Thoracic aorta (tissue), 2 donors: ENCODE measurements around the gene CALHM3. TPM values are rescaled to one million over a fixed set of nuclear protein-coding genes. Genes with fewer than 3 reads are reported as not detected.

Experiments used
- ATAC-seq: fragments of 150-250 bp; one replicate; pipeline ENCODE4 v1.8.0; 2017; ENCODE audit warnings: low read depth; ENCODE audit not compliant: insufficient number of reproducible peaks, low FRiP score
- DNase-seq: peaks from one replicate; pipeline ENCODE4 v3.0.0-alpha.2; 2020; ENCODE audit warnings: low spot score
- H3K27ac ChIP-seq, 2 donors: fragments of 200-600 bp; sonication (generic); 1 replicate in 1 of 2; 2 replicates in 1 of 2; pipeline ENCODE4 v1.5.1; 2016; ENCODE audit warnings: mild to moderate bottlenecking in 2 of 2, moderate library complexity in 2 of 2
- H3K27me3 ChIP-seq: fragments of 200-600 bp; sonication (generic); replicated peaks from 2 replicates; pipeline ENCODE4 v1.6.0; 2016; ENCODE audit warnings: mild to moderate bottlenecking; ENCODE audit not compliant: insufficient read depth
- H3K36me3 ChIP-seq: fragments of 200-600 bp; sonication (generic); one replicate; pipeline ENCODE4 v1.5.1; 2016
- H3K4me1 ChIP-seq, 2 donors: fragments of 200-600 bp; sonication (generic); 1 replicate in 1 of 2; 2 replicates in 1 of 2; pipeline versions ENCODE4 v1.5.1 to v1.6.0; 2016; ENCODE audit warnings: low read depth in 2 of 2, mild to moderate bottlenecking in 1 of 2; ENCODE audit not compliant: control insufficient read depth in 1 of 2
- H3K4me3 ChIP-seq: fragments of 200-600 bp; sonication (generic); 2 replicates; pipeline ENCODE4 v1.5.1; 2016; ENCODE audit warnings: mild to moderate bottlenecking
- H3K9me3 ChIP-seq: fragments of 200-600 bp; sonication (generic); 2 replicates; pipeline ENCODE4 v1.5.1; 2016
- CTCF ChIP-seq: fragments of 200-600 bp; sonication (generic); IDR thresholded peaks from one replicate; pipeline ENCODE4 v1.5.1; 2019; ENCODE audit warnings: antibody characterized with exemption
- total RNA-seq, 2 donors: library from RNA; depleted of rRNA; stranded (reverse); fragments of >200 nt; gene quantifications; one replicate each; pipeline versions ENCODE4 v1.1.0 to v1.2.3, GENCODE V29; 2016

The CALHM3 gene
- total RNA-seq, 2 donors from 2014 or later: not detected

- Histone ChIP-seq H3K4me3 (peak overlapping the region; percentile 91), H3K4me1 (peaks cover 46 to 53% of the 10 kb centered on the region in 2 donors), H3K36me3 (peaks cover 27% of the 10 kb centered on the region), H3K27me3 (no peaks in the 10 kb centered on the region), H3K9me3 (no peaks in the 10 kb centered on the region), H3K27ac (peak overlapping the region; percentile 93 to 96)
- no peak for TF ChIP-seq CTCF
- DNase-seq (peak; percentile 40), ATAC-seq (peak; percentile 48)
These were observed 27.8 kb downstream of the CALHM3 start for GRCh38 chr10:103451091-103451813.

- no peaks in the 10 kb centered on the region for H3K27me3 ChIP-seq
- no peak for ATAC-seq
- TF ChIP-seq CTCF: no peak
- H3K36me3 ChIP-seq: peaks cover 27% of the 10 kb centered on the region
- peak overlapping the region; percentile 93 to 96 for H3K27ac ChIP-seq
- H3K9me3 ChIP-seq: no peaks in the 10 kb centered on the region
- no peak for DNase-seq
- H3K4me3 ChIP-seq: peak overlapping the region; percentile 91
- H3K4me1 ChIP-seq: peaks cover 52 to 60% of the 10 kb centered on the region in 2 donors
These were observed 28.8 kb downstream of the CALHM3 start for GRCh38 chr10:103450201-103450695.

GRCh38 chr10:103449208-103450144 is 29.6 kb downstream of the CALHM3 start:
- DNase-seq: no peak

GRCh38 chr10:103448746-103449145 is 30.3 kb downstream of the CALHM3 start:
- Histone ChIP-seq H3K27me3 (no peaks in the 10 kb centered on the region), H3K4me1 (peaks cover 59 to 72% of the 10 kb centered on the region in 2 donors), H3K4me3 (peak overlapping the region; percentile 91), H3K36me3 (peaks cover 37% of the 10 kb centered on the region), H3K27ac (peak overlapping the region; percentile 73 to 96), H3K9me3 (no peaks in the 10 kb centered on the region)
- ATAC-seq: peak; percentile 44
- no peak for DNase-seq
- no peak for TF ChIP-seq CTCF

More at GRCh38 chr10:103449208-103450144, 29.6 kb downstream of the CALHM3 start:
- Histone ChIP-seq H3K27ac (peak overlapping the region; percentile 93 to 96), H3K4me3 (peak overlapping the region; percentile 91), H3K4me1 (peaks cover 59 to 68% of the 10 kb centered on the region in 2 donors), H3K9me3 (no peaks in the 10 kb centered on the region), H3K27me3 (no peaks in the 10 kb centered on the region), H3K36me3 (peaks cover 30% of the 10 kb centered on the region)
- no peak for ATAC-seq
- TF ChIP-seq CTCF: no peak

GRCh38 chr10:103447187-103447586 is 31.9 kb downstream of the CALHM3 start:
- peaks cover 57 to 66% of the 10 kb centered on the region in 2 donors for H3K4me1 ChIP-seq
- no peak for DNase-seq
- peaks cover 47% of the 10 kb centered on the region for H3K36me3 ChIP-seq
- H3K4me3 ChIP-seq: no peak overlapping the region
- no peak for ATAC-seq
- TF ChIP-seq CTCF: no peak
- no peaks in the 10 kb centered on the region for H3K9me3 ChIP-seq
- H3K27ac ChIP-seq: peak overlapping the region; percentile 73 to 96
- H3K27me3 ChIP-seq: no peaks in the 10 kb centered on the region
